Activated CD4-positive, CD25-positive, alpha-beta regulatory T cell treated with anti-CD3 and anti-CD28 coated beads, Interleukin-2, amount 50 U/mL, for 72 hours (primary cell): ENCODE results near the gene HNRNPK.
"Not testable (repeated sequence)": the region's sequence is repeated elsewhere in the genome, so short reads cannot be mapped to it uniquely, and the experiment has no call there.

ENCODE experiments used
- DNase-seq: peaks from one replicate; pipeline ENCODE4 v3.0.0; 2021

Gene HNRNPK

DNA sequence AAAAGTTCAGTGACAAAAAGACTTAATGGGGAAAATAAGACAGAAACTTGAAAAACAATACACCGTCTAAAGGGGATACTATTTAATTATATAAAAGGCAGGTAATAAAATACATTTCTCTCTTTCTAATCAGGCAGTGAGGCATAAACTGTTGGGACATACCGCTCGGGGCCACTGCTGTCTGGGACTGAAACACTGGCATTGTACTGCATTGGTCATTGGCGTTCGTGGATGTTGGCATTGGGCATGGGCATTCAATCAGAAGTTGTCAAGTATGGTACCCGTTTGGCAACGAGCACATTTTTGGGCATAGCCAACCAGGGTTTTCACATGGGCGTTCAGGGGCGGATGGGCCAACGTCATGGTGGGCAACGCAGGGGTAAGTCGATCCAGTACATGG lies 4.7 kb downstream of the HNRNPK start:
- no peak for DNase-seq

DNA sequence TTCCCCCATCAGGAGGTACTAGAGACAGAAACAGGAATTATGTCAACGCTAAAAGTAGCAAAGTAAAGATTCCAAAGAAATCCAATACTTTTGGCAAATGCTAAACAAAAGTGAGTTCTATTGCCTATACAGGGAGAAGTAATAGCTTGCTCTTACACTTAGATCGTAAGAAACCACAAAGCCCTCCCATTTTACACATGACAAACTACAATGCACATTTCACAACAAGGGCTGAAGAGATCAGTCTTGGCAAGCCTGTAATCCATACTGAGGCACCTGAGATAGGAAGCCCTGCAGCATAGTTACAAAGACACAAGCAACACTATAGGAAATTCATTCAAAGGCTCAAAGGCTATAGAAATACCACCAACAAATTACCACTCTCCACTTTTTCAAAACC lies 7.7 kb downstream of the HNRNPK start:
- DNase-seq: no peak

DNA sequence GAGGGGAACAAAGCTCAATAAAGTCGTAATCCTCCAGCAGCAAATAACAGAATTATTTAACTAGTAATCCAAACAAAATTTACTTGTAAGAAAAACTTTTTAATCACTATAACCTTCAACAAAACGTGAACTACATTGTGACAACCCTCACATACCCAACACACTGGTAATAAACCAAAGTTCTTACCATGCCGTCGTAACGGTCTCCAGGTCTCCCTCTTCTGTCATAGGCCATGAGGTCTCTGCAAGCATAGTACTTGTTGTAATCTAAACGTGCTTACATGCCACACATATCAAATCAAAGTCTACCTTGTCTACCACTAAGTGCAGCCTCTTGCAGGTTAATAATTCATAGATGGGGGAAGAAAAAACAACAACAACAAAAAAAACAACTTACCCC lies 8.5 kb downstream of the HNRNPK start:
- DNase-seq: no peak

DNA sequence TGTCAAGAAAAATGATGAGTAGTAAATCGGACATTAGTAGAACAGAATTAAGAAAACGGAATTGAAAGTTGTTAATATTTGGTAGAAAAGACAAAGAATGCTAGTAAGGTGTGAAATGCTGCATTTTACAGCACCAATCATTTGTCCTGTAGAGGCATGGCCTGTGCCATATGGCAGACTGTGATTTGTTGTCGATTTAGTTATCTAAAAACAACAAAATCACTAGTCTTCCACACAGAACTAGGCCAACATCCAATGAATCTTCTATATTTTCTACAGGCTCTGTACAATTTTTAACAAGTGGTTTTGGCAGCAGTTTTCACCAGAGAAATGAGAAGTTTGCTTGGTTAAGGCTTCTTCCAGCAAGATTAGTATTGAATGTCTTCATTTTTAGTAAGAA lies 10.4 kb downstream of the HNRNPK start:
- no peak for DNase-seq

DNA sequence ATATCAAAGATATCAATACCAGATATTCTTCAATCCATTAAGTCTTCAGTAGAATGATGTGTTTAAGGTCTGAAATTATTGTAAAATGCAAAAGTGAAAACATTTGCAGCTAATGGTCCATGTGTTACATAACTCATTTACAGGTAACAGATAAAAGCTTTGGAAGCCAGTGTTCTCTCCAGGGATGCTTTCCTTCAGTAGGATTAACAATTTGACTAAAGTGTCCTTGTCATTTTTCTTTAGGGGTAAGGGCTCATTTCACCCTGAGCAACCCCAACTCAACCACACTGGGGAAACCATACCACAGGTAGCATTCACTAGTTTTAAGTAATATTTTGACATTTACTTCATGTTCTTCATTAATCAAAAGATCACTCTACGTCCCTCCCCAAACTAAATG lies 12.9 kb downstream of the HNRNPK start:
- DNase-seq: no peak

DNA sequence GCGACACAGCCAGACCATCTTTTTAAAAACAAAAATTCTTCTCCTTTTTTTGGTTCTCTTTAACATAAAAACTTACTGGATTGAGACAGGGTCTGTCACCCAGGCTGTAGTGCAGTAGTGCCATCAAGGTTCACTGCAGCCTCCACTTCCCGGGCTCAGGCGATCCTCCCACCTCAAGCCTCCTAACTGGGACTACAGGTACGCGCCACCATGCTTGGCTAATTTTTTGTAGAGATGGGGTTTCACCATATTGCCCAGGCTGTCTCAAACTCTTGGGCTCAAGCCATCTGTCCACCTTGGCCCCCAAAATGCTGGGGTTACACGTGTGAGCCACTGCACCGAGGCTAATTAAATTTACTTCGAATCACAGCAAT lies 13.8 kb downstream of the HNRNPK start:
- DNase-seq: no peak

DNA sequence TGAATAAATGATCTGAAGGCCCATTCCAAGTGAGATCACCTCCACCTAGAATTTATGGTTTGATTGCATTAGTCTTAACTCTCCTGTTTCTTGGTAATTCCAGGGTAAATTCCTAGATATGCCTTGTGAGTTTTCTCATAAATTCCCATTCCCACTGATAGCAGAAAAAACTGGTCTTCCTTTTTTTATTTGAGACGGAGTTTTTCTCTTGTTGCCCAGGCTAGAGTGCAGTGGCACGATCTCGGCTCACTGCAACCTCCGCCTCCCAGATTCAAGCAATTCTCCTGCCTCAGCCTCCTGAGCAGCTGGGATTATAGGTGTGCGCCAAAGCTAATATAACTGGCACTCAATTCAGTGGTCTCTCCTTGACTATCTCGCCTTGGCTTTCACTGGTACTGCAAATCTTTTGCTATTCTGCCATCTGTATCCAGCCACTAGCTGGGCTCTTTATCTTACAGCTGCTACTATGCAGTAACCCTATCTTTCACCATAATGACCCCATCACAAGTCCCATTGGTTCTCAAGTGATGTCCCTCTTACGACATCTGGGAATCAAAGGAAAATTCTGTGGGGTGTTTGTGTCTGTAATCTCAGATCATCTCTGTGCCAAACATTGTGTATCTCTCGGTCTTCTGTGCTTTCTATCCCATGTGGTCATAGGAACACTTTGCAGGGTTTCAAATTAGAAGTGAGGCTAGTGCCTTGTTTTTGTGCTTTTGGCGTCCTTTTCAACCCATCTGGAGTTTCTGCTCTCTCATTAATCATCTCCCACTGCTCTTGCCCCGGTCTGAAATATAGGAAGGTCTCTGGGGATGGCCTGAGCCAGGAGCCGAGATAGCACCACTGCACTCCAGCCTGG lies 14.4 kb downstream of the HNRNPK start:
- no peak for DNase-seq

DNA sequence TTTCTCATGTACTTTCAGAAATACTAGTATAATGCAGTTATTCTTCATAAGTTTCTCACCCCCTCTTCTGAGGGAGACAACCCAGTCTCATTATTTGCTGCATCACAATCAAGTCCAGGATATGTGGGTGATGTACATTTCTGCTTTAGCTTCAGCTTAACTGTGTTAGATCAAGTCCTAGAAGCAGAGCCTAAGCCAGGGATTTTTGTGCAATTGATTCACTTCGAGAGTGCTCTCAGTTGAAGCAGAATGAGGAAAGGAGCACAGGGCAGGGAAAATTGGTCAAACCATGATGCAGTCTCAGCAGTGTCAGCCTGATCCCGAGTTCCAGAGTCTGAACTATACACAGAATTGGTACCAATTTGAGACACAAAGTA lies 15.1 kb downstream of the HNRNPK start:
- DNase-seq: no peak

DNA sequence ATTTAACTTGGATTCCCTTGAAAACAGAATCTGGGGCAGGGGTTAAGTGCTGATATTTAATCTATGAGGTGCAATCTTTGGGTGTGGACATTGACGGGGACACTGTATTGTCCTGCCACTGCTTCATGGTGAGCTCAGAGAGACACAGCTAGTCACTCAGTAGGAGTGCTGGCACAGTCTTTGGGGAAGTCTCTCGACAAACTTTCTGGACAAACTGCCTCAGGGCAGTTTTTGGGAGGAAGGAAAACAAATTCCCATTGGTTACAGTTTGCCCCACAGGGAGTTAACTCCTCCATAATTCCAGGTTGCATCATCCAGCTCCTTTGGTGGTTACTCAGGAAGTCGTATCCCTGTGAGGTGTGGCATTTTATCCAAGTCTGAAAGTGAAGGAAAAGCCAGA lies 17.9 kb downstream of the HNRNPK start:
- DNase-seq: no peak

DNA sequence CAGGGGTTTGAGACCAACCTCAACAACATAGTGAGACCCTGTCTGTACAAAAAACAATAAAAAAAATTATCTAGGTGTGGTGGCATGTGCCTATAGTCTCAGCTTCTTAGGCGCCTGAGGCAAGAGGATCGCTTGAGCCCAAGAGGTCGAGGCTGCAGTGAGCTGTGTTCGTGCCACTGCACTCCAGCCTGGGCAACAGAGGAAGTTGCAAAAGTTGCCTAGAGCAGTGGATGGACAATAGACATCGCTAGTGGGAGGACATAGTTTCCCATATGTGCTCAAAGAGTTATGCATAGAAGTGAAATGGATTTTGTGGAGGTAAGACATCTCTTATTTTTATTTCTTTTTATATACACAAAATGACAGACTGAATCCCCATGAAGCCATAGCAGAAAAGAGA lies 19.0 kb downstream of the HNRNPK start:
- no peak for DNase-seq

DNA sequence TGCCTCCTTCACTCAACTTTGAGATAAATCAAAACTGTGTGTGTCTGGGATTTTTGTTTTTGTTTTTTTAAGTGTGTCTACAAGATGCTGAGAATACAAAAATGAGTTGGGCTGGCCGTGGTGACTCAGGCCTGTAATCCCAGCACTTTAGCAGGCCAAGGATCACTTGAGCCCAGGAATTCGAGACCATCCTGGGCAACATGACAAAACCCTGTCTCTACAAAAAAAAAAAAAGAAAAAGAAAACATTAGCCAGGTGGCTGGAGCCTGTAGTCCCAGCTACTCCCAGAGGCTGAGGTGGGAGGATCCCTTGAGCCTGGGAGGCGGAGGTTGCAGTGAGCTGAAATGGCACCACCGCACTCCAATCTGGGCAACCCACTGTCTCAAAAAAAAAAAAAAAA lies 21.0 kb downstream of the HNRNPK start:
- no peak for DNase-seq

DNA sequence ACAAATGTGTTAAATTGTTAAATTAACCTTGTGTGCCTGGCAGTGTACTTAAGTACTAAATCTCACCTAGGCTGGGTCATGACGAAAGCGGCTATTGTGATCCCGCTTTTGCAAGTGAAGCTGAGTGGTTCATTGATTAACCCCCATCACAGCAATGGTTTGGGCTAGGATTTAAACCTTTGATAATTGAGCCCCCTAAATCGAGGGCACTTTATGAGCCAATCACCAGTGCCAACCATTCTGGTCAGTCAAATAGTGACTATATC lies 22.8 kb downstream of the HNRNPK start:
- DNase-seq: no peak

DNA sequence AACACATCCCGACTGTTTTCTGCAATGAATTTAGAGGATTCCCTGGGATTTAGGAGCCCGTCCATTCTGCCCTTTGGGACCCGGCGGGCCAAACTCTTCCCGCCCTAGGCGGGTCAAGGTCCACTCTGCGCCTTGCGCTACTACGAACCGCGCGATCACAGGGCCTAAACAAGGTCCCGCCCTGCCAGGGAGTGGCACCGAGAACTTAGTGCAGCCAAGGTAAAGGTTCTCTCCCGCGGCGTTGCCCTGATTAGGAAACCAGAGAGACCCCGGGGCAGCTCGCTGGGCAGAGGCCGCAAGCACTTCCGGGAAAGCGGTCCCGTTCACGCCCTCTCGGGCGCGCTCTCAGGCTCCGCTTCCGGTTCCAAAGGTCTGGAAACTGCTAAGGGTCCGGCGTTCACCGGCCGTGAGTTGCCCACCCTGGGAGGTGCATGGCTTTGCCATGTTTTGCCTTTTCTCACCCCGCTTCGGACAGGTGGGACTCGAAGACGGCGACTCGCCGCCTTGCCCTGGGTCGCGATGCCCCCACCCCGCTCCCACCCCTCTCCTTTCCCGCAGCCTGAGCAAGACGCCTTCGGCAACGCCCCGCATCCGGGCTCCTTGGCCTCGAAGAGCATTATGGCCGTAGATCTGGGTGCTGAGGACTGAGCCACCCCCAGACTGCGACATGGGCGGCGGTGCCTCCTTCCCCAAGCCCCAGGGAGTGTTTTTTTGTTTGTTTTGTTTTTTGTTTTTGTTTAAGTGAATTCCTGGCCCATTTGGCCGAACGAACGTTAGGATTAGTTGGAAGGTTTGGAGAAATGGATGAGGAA lies 23.4 kb downstream of the HNRNPK start:
- peak; percentile 75 for DNase-seq

DNA sequence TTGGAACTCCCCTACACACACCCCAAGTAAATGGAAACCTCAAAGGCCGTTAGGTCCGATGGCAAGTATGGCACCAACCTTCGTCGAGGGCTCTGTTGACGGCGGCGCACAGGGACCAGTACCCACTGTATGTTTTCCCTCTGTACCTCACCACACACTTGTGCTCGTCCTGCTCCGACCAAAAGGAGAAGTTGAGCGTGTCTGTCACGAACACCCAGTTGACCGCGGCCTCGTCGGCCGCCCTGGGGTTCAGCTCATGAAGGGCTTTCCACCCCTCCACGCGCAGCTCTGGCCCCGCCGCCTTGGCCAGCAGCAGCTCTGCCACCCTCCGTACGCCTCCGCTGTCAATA lies 24.0 kb downstream of the HNRNPK start:
- peak; percentile 60 for DNase-seq

DNA sequence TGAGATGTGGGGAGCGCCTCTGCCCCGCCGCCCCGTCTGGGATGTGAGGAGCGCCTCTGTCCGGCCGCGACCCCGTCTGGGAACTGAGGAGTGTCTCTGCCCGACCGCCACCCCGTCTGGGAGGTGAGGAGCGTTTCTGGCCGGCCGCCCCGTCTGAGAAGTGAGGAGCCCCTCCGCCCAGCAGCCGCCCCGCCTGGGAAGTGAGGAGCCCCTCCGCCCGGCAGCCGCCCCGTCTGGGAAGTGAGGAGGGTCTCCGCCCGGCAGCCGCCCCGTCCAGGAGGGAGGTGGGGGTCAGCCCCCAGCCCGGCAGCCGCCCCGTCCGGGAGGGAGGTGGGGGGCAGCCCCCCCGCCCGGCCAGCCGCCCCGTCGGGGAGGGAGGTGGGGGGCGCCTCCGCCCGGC lies 31.9 kb downstream of the HNRNPK start:
- DNase-seq: not testable (repeated sequence)

DNA sequence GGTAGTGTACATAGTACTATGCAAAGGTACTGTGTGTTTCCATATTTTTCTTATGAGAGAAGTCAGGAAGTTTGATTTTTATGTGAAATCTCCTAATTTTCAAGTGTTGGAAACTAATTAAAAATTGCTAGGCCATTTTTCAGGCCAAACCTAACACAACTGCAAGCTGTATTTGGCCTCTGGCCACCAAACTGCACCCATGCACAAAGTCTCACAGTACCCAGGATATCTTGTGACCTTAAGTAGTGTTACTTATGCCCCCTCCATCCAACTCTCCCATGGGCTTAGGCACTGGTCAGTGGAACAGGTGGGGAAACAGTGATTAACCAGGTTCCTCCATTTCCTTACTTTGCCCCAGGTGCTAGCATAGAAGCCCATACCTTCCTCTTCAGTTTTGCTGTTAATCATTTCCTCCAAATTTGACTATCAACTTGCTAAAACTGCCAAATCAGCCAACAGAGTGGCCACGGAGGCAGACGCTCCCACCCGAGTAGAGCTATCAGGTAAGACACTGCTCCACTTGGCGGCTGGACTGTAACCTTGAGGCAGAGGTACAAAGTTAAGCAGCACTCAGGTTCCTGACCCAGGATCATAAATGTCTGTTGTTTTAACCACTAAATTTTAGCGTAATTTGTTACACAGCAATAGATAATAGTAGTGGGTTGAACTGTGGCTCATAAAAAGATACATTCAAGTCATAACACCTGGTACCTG lies 39.3 kb downstream of the HNRNPK start:
- no peak for DNase-seq

DNA sequence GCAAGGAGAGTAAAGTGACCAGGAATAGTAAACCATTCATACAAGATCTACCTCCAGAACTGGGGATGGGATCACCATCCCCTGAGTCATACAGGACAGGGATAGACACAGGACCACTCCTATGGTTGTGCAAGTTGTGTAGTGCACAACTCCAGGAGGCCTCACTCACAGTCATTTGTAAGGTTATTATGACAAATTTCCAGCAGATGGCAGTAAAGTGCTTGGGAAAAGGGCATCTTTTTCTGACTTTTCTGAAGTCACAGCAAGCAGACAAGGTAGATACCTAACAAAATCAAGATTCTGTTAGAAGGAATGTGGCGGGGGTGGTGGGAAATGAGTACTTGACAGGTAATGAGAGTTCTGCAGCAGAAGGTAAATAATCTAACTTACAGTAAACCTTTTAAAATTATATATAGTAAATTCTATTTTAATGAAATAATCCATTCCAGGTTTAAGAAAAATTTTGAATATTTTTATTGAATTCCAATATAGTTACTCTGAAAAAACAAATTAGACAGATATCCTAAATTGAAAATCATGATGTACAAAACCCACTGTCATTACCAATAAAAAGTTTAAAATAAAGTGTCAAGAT lies 42.1 kb downstream of the HNRNPK start:
- no peak for DNase-seq

DNA sequence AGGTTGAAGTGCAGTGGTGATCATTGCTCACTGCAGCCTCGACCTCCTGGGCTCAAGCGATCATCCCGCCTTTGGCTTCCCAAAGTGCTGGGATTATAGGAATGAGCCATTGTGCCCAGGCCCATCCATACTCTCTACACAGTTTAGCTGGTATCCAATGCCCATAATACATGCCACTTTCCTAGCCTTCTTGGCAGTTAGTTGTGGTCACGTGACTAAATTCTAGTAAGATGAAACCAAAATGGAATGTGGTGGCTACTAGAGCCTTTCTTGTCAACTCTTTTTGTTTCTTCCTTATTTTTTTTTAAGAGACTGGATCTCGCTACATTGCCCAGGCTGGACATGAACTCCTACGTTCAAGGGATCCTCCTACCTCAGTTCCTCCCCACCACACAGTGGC lies 43.5 kb downstream of the HNRNPK start:
- DNase-seq: no peak

DNA sequence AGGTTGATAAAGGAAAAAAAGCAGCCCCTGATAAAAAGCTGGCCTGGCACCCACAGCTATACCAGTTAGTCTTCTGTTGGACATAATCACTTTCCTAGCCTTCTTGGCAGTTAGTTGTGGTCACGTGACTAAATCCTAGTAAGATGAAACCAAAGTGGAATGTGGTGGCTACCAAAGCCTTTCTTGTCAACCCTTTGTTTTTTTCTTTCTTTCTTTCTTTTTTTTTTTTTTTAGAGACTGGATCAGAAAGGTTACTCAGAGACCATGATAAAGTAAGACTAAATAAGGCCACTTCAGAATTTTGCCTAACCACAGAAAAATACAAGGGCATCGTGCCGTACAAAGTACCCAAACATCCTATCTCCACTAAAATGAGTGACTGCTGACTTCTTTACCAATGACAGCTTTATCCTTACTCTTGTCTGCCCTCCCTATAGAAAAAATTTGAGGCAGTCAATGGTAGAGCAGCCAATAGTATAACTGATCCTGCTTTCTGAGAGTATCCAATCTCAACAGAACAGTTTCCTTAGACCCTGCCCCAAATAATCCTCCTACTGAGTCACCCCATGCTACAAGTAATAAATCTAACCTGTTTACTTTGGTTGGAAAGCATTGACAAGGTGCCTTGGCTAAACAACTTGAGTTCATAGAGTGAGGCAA lies 44.6 kb downstream of the HNRNPK start:
- DNase-seq: no peak

DNA sequence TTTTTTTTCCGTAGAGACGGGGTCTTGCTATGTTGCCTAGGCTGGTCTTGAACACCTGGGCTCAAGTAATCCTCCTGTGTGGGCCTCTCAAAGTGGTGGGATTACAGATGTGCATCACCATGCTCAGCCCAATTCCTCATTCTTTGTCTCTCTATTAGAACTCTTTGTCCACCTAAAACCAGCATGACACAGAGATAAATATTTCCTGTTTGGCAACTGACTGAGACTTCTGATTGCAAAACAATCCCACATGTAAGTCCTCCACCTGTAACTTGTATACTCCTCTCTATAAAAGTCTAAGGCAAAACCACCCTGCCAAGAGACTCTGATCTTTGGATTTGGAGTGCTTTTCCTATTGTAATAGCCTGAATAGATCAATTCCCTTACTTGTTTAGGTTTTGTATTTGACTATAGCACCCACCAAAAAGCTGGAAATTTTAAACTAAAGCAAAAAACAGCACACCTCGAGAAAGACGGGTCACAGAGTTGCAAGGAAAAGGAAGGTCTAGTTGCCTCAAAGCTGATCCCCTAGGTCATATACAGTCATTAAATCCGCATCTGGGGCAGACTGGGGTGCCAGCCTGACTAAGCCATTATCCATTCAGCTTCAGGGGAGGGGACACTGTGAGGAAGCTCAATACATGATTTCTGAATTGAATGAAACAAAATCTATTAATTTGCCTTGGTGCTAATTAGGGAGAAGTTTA lies 45.3 kb downstream of the HNRNPK start:
- DNase-seq: no peak

DNA sequence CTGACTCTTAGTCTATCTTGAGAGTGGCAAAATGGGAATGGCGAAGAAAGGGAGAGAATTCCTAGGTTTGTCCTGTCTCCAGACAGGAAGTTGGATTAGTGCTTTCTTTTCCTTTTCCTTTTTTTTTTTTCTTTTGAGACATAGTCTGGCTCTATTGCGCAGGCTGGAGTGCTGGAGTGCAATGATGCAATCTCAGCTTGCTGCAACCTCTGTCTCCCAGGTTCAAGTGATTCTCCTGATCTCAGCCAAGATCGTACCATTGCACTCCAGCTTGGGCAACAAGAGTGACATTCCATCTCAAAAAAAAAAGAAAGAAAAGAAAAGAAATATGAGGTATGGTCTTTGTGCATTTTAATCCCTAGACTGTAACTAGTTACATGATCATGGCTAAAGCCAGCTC lies 46.2 kb downstream of the HNRNPK start:
- no peak for DNase-seq

DNA sequence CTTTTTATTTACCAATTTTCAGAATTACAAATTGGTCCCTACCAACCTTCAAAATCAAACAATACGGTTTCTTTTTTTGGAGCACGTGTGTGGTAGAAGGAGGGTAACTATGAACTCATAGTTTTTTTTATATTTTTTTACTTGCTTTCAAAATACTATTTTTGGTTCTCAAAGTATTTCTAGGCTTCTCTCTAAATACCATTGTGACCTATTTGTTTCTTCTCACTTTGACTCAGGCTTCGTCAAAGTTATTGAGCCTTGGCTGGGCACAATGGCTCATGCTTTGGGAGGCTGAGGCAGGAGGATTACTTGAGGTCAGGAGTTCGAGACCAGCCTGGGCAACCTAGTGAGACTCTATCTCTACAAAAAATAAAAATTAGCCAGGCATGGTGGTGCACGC lies 47.2 kb downstream of the HNRNPK start:
- no peak for DNase-seq

DNA sequence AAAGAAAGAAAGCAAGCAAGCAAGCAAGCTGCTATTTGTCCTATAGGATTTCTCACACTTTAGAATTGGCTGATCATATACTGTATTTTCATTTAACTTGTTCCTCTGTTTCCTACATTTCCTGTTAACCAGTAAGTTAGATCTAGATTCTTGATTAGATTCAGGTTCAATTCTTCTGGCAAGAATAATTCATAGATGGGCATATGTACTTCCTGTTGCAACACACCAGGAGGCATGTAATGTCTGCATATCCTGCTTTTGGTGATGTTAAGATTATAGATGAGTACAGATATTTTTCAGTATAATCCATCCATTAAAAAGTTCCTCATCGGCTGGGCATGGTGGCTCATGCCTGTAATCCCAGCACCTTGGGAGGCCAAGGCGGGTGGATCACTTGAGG lies 48.0 kb downstream of the HNRNPK start:
- DNase-seq: no peak
